Endothelial cell of hepatic sinusoid (primary cell): ENCODE results near the gene HGF.

Experiments used
- in situ Hi-C: cut with HindIII; loops from 2 replicates; pipeline ENCODE4 v1.10.0; 2017; ENCODE audit warnings: low sequenced_read_pairs

Gene HGF

GRCh38 chr7:81776948-81777630 is 7.2 kb upstream of the HGF start:
- in situ Hi-C loops = no loop called here

- in situ Hi-C loops = no loop called here
These were observed 6.3 kb upstream of the HGF start for GRCh38 chr7:81776161-81776560.

- in situ Hi-C loops = no loop called here
These were observed 5.7 kb upstream of the HGF start for GRCh38 chr7:81775560-81775959.

- in situ Hi-C loops = no loop called here
These were observed 4.7 kb upstream of the HGF start for GRCh38 chr7:81774551-81774950.

GRCh38 chr7:81770728-81771223 is 929 bp upstream of the HGF start:
- in situ Hi-C loops = no loop called here

- in situ Hi-C loops = no loop called here
These were observed 682 bp downstream of the HGF start for GRCh38 chr7:81768951-81769778.

GRCh38 chr7:81767926-81768325 is 1.9 kb downstream of the HGF start:
- in situ Hi-C loops = no loop called here

- in situ Hi-C loops = no loop called here
These were observed 8.0 kb downstream of the HGF start for GRCh38 chr7:81761821-81762220.

- in situ Hi-C loops = no loop called here
These were observed 8.8 kb downstream of the HGF start for GRCh38 chr7:81761031-81761430.

GRCh38 chr7:81754918-81755696 is 14.7 kb downstream of the HGF start:
- in situ Hi-C loops = no loop called here

- in situ Hi-C loops = no loop called here
These were observed 16.5 kb downstream of the HGF start for GRCh38 chr7:81753392-81753791.

GRCh38 chr7:81752318-81752714 is 17.5 kb downstream of the HGF start:
- in situ Hi-C loops = no loop called here

GRCh38 chr7:81751619-81752317 is 18.1 kb downstream of the HGF start:
- in situ Hi-C loops = no loop called here

GRCh38 chr7:81745637-81746036 is 24.2 kb downstream of the HGF start:
- in situ Hi-C loops = no loop called here

GRCh38 chr7:81744389-81744788 is 25.5 kb downstream of the HGF start:
- in situ Hi-C loops = no loop called here

- in situ Hi-C loops = no loop called here
These were observed 26.2 kb downstream of the HGF start for GRCh38 chr7:81743665-81744064.

GRCh38 chr7:81743201-81743600 is 26.6 kb downstream of the HGF start:
- in situ Hi-C loops = no loop called here

GRCh38 chr7:81740403-81740802 is 29.4 kb downstream of the HGF start:
- in situ Hi-C loops = no loop called here

- in situ Hi-C loops = no loop called here
These were observed 33.8 kb downstream of the HGF start for GRCh38 chr7:81736091-81736490.

GRCh38 chr7:81725812-81726127 is 44.1 kb downstream of the HGF start:
- in situ Hi-C loops = no loop called here
